Progenitor cell of endocrine pancreas (in vitro differentiated cells): ENCODE measurements around the gene B3GAT2. TPM values are rescaled to one million over a fixed set of nuclear protein-coding genes. Genes with fewer than 3 reads are reported as not detected.
A peak's percentile ranks its signal among the peaks of the same experiment; 100 is the strongest.
"Not testable (repeated sequence)": the region's sequence is repeated elsewhere in the genome, so short reads cannot be mapped to it uniquely, and the experiment has no call there.

Experiments
- DNase-seq: peaks from one replicate; pipeline ENCODE4 v3.0.0; 2021; ENCODE audit warnings: low spot score; ENCODE audit not compliant: unreplicated experiment
- H3K27ac Mint-ChIP-seq: 2 replicates; pipeline ENCODE4 v1.8.0; 2021; ENCODE audit warnings: mild to moderate bottlenecking, moderate library complexity, mixed read lengths
- H3K27me3 Mint-ChIP-seq: 2 replicates; pipeline ENCODE4 v1.8.0; 2021; ENCODE audit warnings: mixed read lengths
- H3K36me3 Mint-ChIP-seq: 2 replicates; pipeline ENCODE4 v1.8.0; 2022; ENCODE audit warnings: mixed read lengths; ENCODE audit not compliant: insufficient read depth
- H3K4me1 Mint-ChIP-seq: 2 replicates; pipeline ENCODE4 v1.8.0; 2021; ENCODE audit warnings: low read depth, mixed read lengths
- H3K4me3 Mint-ChIP-seq: 2 replicates; pipeline ENCODE4 v1.8.0; 2021; ENCODE audit warnings: low read depth, mild to moderate bottlenecking, moderate library complexity, mixed read lengths
- H3K9me3 Mint-ChIP-seq: 2 replicates; pipeline ENCODE4 v1.8.0; 2021; ENCODE audit warnings: low read depth, mixed read lengths
- CTCF ChIP-seq: fragments of 200-600 bp; sonication (generic); IDR thresholded peaks from one replicate; pipeline ENCODE4 v1.5.0; 2021; ENCODE audit warnings: antibody characterized with exemption, mild to moderate bottlenecking; ENCODE audit not compliant: unreplicated experiment
- total RNA-seq: library from RNA; stranded (reverse); gene quantifications from 2 replicates; pipeline ENCODE4 v1.2.1, GENCODE V29; 2021

Gene B3GAT2
- total RNA-seq, 1 donor from 2014 or later = 1.8 TPM

- H3K9me3 Mint-ChIP-seq = no peaks in the 10 kb centered on the region
- no peak for TF ChIP-seq CTCF
- no peak for DNase-seq
- peaks cover 7% of the 10 kb centered on the region for H3K4me1 Mint-ChIP-seq
- peaks cover 49% of the 10 kb centered on the region for H3K27me3 Mint-ChIP-seq
- no peak overlapping the region for H3K27ac Mint-ChIP-seq
- no peaks in the 10 kb centered on the region for H3K36me3 Mint-ChIP-seq
- no peak overlapping the region for H3K4me3 Mint-ChIP-seq
Observed at GRCh38 chr6:70952608-70953165, 4.2 kb downstream of the B3GAT2 start.

GRCh38 chr6:70944321-70944720 lies 12.5 kb downstream of the B3GAT2 start:
- not testable (repeated sequence) for H3K4me1 Mint-ChIP-seq, H3K9me3 Mint-ChIP-seq, DNase-seq, H3K4me3 Mint-ChIP-seq, H3K27me3 Mint-ChIP-seq, H3K36me3 Mint-ChIP-seq, H3K27ac Mint-ChIP-seq

GRCh38 chr6:70933853-70934252 lies 23.0 kb downstream of the B3GAT2 start:
- TF ChIP-seq CTCF = no peak
- DNase-seq = no peak
- Mint-ChIP-seq H3K27ac (no peak overlapping the region), H3K36me3 (no peaks in the 10 kb centered on the region), H3K9me3 (peaks cover 8% of the 10 kb centered on the region), H3K4me1 (no peaks in the 10 kb centered on the region), H3K27me3 (no peaks in the 10 kb centered on the region), H3K4me3 (no peak overlapping the region)

- Mint-ChIP-seq H3K4me1 (peaks cover 14% of the 10 kb centered on the region), H3K36me3 (no peaks in the 10 kb centered on the region), H3K27ac (no peak overlapping the region), H3K4me3 (no peak overlapping the region), H3K27me3 (no peaks in the 10 kb centered on the region), H3K9me3 (no peaks in the 10 kb centered on the region)
- TF ChIP-seq CTCF = no peak
- DNase-seq = no peak
Observed at GRCh38 chr6:70905742-70906141, 51.1 kb downstream of the B3GAT2 start.

- Mint-ChIP-seq H3K27me3 (no peaks in the 10 kb centered on the region), H3K9me3 (no peaks in the 10 kb centered on the region), H3K4me1 (peaks cover 5% of the 10 kb centered on the region), H3K4me3 (no peak overlapping the region), H3K27ac (no peak overlapping the region), H3K36me3 (no peaks in the 10 kb centered on the region)
- TF ChIP-seq CTCF = no peak
- no peak for DNase-seq
Observed at GRCh38 chr6:70903665-70904452, 53.0 kb downstream of the B3GAT2 start.

- Mint-ChIP-seq H3K27me3 (no peaks in the 10 kb centered on the region), H3K9me3 (no peaks in the 10 kb centered on the region), H3K4me1 (peaks cover 4% of the 10 kb centered on the region), H3K4me3 (no peak overlapping the region), H3K27ac (no peak overlapping the region), H3K36me3 (no peaks in the 10 kb centered on the region)
- no peak for DNase-seq
- TF ChIP-seq CTCF = peak; percentile 39
Observed at GRCh38 chr6:70901324-70901723, 55.5 kb downstream of the B3GAT2 start.
